HG03066 (cell line): ENCODE data around the gene CDH19.

Experiments used
- ATAC-seq: cut with Tn5 transposase; IDR thresholded peaks from one replicate; pipeline ENCODE4 v1.9.1; 2021; ENCODE audit warnings: low read depth; ENCODE audit not compliant: unreplicated experiment

CDH19 gene

DNA sequence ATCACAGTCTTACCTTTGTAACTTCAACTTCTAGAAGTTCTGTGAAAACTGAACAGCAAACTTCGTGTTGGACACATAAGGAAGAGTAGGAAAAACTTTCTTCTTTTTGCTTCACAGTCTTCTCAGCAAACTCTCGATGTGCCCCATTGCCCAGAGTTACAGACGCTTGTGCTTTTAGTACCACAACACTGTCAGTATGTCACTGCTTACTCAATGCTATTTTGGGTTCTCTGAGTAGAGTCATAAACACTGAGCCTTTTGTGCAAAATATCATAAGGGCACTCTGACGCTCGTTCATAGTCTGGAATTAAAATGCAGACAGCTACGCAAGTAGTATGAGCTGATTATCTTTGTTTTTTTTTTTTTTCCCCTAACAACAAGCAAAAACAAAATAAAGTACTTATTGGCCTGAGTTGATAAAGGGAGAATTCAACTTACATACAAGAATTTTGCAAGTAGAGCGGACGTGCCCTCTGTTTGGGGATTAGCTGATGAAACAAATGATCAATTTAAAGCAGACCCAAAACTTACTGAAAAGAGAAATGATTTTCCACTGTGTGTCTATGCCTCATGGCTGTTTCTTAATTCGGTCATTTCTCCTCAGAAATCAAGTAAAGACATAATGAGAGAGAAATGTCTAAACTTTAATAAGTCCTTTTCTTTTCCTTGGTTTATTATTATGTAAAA is at the start of gene CDH19:
Gene CDH19, minus strand, starts transcription at position 150 of the 687 bp plus-strand sequence. CDS start 31,886 bp downstream, outside the sequence.
- no peak for ATAC-seq

- ATAC-seq, result no peak
These were observed 43.8 kb upstream of the CDH19 start for GRCh38 chr18:66647671-66648070.

- no peak for ATAC-seq
These were observed 42.7 kb upstream of the CDH19 start for GRCh38 chr18:66646609-66647008.

DNA sequence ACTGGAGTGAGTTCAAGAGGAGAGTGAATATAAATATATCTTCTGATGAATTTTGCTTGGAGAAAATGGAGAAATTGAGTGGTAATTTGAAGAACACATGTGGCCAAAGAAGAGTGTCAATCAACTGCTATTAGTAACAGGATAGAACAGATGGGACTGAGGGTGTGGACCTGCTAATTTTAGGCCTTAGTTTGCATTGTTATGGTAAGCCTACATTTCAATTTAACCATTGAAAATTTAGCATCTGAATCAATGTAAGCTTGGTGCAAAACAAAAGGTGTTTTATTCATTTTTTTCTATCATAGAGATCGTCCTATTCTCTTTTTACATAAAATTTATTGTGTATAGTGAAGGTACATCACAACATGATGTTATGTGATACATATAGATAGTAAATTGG is 42.1 kb upstream of the CDH19 start:
- ATAC-seq, result no peak

DNA sequence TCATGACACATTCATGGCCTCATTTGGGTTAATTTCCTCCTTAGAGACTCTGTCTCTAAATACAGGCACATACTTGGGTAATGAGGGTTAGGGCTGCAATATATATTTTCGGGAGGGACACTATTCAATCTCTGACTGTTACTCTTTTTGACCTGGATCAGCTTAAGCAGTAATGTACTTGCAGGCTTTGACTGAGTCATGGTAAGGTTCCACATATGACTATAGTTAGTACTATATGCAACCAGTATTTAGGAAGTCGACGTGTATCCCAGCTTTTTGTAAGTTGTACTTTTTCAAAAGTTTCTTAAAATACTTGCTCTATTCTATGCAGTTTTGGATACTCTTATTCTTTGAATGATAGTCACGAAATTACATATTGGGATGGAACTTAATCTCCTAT is 37.2 kb upstream of the CDH19 start:
- no peak for ATAC-seq

GRCh38 chr18:66640431-66640830 is 36.5 kb upstream of the CDH19 start:
- no peak for ATAC-seq

DNA sequence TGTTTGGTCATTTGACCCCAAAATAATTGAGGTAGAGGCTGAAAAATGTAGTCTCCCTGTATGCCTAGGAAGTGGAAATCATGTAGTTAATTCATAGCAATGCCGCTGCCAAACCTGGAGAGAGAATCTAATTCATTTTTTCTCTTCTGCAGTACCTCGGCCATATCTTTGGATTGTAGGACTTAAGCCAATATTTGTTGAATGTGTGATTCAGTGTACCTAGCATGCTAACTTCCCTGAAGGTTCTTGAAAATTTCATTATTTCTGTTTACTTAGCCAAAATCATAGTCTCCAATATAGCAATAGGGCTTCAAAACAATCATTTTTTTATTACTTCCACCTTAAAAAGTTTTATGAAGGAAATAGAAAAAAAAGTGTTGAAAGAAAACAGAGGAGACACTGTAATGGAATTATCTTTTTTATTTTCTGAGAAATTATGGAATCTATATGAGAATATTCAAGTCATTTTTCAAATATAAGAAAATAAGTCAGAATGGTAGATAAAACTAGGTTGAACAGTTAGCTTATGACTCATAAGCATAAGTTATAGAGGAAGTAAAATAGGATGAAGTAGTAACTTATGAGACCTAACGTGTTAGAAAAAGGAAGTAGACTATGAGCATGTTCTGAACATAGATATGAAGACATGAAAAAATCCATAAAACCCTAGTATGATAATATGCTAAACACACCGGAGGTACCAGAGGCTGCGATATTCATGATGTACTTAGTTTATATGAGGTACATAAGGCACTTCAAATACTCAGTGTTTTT is 35.2 kb upstream of the CDH19 start:
- ATAC-seq, result no peak

DNA sequence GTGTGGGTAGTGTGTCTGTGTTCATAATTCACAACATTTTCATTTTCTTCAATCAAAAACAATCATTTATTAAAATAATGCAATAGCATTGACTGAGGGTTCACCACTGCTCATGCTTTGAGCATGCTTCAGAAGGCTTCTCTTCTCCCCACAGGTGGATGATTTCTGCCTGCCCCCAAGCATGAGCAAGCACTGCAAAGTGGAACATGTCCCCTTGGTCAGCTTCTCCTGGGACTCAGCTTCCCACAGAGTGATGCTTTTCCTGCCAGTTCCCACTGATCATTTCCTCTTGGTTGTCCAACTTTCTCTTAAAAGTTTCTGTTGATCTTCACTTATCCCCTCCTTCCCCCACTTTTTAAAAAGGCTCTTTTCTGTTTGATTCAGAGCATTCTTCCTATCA is 31.5 kb upstream of the CDH19 start:
- no peak for ATAC-seq

DNA sequence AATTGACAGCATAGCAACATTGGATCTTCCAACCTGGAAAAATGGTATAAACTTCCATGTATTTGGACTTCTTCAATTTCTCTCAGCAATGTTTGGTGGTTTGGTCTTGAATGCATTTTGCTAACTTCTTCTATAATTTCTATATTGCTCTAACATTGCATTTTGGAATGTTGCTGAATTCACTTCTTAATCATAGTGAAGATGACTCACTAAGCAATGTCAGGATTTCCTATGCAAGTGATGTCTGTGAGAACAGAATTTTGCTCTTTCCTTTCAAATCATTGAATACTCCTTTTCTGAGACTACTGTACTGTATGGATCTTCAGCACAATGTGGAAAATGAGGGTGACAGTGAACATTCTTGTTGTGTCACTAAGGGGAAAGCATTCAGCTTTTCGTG is 28.9 kb upstream of the CDH19 start:
- ATAC-seq, result no peak

DNA sequence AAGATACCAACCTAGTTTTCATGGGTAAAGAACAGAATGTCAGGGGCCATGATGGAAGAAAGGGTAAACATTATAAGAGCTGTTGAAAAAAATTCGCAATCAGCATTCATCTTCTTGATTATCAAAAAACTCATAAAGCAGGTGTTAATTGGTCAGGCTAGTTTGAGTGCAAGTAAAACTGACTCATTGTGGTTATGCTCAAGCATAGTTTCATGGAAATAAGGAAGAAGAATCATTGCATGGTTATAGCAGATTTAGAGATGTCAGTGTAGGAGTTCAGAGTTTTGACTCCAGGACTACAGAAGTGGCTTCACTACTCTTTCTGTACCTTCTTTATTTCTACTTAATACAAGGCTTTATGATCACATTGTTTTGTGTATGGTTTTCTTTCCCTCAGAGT is 26.9 kb upstream of the CDH19 start:
- no peak for ATAC-seq

GRCh38 chr18:66623821-66624220 is 19.9 kb upstream of the CDH19 start:
- no peak for ATAC-seq

GRCh38 chr18:66621816-66622576 is 18.1 kb upstream of the CDH19 start:
- no peak for ATAC-seq

- ATAC-seq, result peak; percentile 86
These were observed 12.7 kb upstream of the CDH19 start for GRCh38 chr18:66616523-66616983.

DNA sequence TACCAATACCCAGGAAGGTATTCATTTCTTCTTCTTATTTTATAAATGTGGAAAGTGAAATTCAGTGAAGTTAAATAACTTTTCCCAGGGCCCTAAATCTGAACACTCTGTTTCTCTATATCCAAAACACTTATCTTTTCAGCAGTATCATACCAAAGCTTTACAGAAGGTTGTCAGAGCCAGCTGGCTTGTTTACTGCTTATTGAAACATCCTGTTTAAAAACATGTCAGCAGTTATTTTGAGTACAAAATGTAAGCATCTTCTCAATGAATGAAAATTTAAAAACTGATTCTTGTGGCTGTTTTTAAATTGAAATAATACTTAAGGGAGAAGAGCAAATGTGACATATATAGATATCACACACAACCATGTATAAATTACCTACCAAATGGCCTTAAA is 11.3 kb upstream of the CDH19 start:
- no peak for ATAC-seq

DNA sequence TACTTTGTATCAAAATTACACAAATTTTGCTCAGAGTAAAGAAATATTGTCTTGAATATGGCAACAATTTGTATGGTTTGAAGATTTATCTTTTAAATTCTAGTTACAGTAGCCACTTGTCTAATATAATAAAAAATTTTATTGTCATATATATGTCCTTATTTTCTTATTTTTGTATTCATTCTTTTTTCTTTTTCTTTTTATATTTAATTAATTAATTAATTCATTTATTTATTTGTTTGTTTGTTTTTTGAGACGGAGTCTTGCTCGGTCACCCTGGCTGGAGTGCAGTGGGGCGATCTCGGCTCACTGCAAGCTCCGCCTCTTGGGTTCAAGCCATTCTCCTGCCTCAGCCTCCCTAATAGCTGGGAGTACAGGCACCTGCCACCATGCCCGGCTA is 3.7 kb upstream of the CDH19 start:
- ATAC-seq, result no peak

GRCh38 chr18:66601649-66602048 is 2.2 kb downstream of the CDH19 start:
- ATAC-seq, result no peak

DNA sequence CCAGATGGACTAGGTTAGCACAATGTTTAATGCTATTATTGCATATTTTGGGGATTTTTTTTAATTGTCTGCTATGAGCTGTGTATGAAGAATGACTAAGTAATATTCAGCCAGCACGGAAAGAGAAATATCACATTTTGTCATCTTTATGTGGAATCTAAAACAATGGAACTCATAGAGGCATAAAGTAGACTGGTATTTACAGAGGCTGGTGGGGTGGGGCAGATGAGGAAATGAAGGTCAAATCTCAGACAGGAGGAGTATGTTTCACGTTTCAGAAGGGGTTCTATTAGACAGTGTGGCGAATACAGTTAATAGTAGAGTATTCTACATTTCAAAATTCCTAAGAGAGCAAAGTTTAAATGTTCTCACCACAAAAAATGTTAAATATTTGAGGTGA is 4.7 kb downstream of the CDH19 start:
- no peak for ATAC-seq

DNA sequence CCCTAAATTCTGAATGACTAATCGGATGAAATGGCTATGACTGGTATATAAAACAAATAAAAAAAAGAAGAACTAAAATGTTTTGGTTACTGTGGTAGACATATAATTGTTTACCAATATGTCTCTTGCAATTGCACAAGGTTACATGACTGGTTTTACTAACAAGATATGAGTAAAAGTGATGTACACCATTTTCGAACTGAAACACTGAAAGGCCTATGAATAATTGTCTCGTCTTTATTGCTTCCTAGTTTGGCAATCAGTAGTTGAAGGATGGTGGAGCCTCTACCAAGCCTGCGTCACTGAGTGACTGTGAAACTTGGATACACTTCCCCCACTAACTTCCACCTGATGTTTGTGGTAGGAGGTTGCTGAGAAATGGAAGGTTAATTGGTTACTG is 16.5 kb downstream of the CDH19 start:
- ATAC-seq, result no peak

- no peak for ATAC-seq
These were observed 21.7 kb downstream of the CDH19 start for GRCh38 chr18:66582211-66582610.

- no peak for ATAC-seq
These were observed 28.6 kb downstream of the CDH19 start for GRCh38 chr18:66575263-66575662.

DNA sequence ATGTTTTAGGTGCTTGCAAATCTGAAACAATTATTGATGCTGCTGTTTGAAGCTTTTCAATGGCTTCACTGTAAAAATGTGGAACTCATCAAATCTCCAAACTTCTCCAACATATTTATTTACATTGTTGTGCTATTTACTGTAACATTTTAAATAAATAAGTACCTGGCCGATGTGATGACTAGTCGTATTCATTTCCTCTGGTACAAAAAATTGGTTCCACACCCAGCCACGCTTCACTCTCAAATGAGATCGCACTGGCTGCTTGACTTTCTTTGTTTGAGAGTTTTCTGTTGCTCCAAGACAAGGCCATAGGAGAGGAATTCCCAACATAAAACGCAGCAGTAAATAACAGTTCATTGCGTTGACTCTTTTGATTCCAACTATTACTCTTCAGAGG is 32.0 kb downstream of the CDH19 start:
- no peak for ATAC-seq
